ENCODE data around the gene PNPO.
"Not testable (repeated sequence)": the region's sequence is repeated elsewhere in the genome, so short reads cannot be mapped to it uniquely, and the experiment has no call there.

PNPO gene

DNA sequence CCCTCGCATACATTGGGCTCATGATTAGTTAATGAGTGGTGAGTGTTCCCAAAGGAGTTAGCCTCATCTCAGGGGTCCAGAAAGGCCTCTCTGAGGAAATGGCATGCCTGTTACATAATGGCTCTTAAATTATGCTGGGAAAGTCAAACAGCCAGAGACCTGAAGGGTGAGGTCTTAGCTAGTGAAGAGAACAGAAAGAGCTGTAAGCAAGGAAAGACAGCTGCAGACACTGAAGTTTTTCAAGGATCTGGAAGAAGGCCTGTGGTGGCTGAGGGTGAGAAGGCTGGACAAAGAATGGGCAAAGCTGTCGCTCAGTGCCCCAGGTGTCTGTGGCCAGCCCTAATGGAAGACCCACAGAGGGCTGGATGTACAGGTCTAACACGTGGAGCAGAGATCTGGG is 34.9 kb upstream of the PNPO start:
- no peaks in the 10 kb centered on the region for H3K9me3 Mint-ChIP-seq
- no peak overlapping the region for H3K27ac Mint-ChIP-seq (ENCODE audit: low read depth)
- H3K36me3 Mint-ChIP-seq (ENCODE audit: insufficient read depth), result peaks cover 17% of the 10 kb centered on the region
- no peak overlapping the region for H3K4me3 Mint-ChIP-seq
- ATAC-seq (replicated peaks; ENCODE audit: extremely low read depth, poor library complexity, severe bottlenecking) (no peak), DNase-seq (ENCODE audit: low spot score in 2 of 2) (no peak)
- H3K27me3 Mint-ChIP-seq, result no peaks in the 10 kb centered on the region
- peaks cover 50% of the 10 kb centered on the region for H3K4me1 Mint-ChIP-seq

DNA sequence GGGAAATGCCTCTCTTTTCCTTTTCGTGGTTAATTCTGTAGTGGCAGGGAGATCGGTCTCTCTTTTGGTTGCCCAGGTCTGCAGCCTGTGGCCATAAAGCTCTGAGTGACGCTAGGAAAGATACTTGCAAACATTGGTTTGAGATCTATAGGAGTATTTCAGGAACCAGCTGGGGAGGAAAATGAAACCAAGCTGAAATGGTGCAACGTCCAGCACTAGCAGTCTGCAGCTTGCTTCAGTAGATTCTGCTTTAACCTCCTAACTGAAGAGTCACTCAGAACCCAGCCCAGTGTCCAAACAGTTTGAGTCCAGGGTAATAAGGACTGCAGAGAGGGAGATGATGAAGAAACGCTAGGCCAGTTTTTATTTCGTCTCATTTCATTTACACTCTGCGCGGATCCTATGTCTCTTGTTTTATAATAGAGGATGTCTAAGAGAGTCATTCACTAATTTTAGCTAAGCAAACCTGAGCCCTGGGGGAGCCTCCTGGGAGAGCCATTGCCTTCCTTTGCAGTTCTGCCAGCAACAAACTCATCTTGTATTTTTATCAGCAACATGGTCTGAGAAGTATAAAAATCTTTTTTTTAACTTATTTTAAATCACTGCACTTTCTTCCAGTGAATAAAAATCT is 33.3 kb upstream of the PNPO start:
- H3K4me3 Mint-ChIP-seq, result no peak overlapping the region
- H3K27ac Mint-ChIP-seq (ENCODE audit: low read depth), result no peak overlapping the region
- ATAC-seq (replicated peaks; ENCODE audit: extremely low read depth, poor library complexity, severe bottlenecking), result no peak
- H3K27me3 Mint-ChIP-seq, result no peaks in the 10 kb centered on the region
- no peaks in the 10 kb centered on the region for H3K9me3 Mint-ChIP-seq
- peaks cover 13% of the 10 kb centered on the region for H3K36me3 Mint-ChIP-seq (ENCODE audit: insufficient read depth)
- no peak for DNase-seq (ENCODE audit: low spot score in 2 of 2)
- H3K4me1 Mint-ChIP-seq, result peaks cover 50% of the 10 kb centered on the region

GRCh38 chr17:47913050-47913449 is 28.3 kb upstream of the PNPO start:
- H3K27ac Mint-ChIP-seq (ENCODE audit: low read depth), result peak overlapping the region; percentile 55
- no peaks in the 10 kb centered on the region for H3K27me3 Mint-ChIP-seq
- ATAC-seq (replicated peaks; ENCODE audit: extremely low read depth, poor library complexity, severe bottlenecking) (no peak), DNase-seq (ENCODE audit: low spot score in 2 of 2) (no peak)
- H3K4me3 Mint-ChIP-seq, result no peak overlapping the region
- H3K4me1 Mint-ChIP-seq, result peaks cover 27% of the 10 kb centered on the region
- H3K36me3 Mint-ChIP-seq (ENCODE audit: insufficient read depth), result peaks cover 16% of the 10 kb centered on the region
- H3K9me3 Mint-ChIP-seq, result no peaks in the 10 kb centered on the region

GRCh38 chr17:47914306-47914948 is 26.9 kb upstream of the PNPO start:
- H3K36me3 Mint-ChIP-seq (ENCODE audit: insufficient read depth), result peaks cover 15% of the 10 kb centered on the region
- peak overlapping the region; percentile 50 for H3K27ac Mint-ChIP-seq (ENCODE audit: low read depth)
- DNase-seq (ENCODE audit: low spot score in 2 of 2) (no peak), ATAC-seq (replicated peaks; ENCODE audit: extremely low read depth, poor library complexity, severe bottlenecking) (no peak)
- H3K4me1 Mint-ChIP-seq, result peaks cover 26% of the 10 kb centered on the region
- H3K27me3 Mint-ChIP-seq, result no peaks in the 10 kb centered on the region
- H3K9me3 Mint-ChIP-seq, result no peaks in the 10 kb centered on the region
- H3K4me3 Mint-ChIP-seq, result no peak overlapping the region

DNA sequence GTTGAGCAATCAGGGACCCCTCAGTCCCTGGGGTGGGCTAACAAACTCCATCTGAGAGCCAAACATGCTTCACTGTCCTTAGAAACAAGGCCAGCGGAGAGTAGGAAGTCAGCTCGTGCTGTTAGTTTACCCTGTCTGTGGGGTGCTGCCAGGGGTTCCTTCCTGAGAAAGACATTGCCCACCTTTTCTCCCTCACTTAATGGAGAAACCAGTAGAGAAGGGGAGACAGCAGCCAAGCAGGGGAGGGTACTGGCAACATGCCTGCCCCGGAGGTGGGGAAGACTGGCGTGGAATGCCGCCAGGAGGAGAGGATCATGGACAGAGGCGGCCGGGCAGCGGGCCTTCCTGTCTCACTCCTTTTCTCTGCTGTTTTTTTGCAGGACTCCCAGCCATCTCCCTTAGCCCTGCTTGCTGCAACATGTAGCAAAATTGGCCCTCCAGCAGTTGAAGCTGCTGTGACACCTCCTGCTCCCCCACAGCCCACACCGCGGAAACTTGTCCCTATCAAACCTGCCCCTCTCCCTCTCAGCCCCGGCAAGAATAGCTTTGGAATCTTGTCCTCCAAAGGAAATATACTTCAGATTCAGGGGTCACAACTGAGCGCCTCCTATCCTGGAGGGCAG is 25.5 kb upstream of the PNPO start:
- DNase-seq (ENCODE audit: low spot score in 2 of 2) (no peak), ATAC-seq (replicated peaks; ENCODE audit: extremely low read depth, poor library complexity, severe bottlenecking) (no peak)
- no peaks in the 10 kb centered on the region for H3K9me3 Mint-ChIP-seq
- peaks cover 22% of the 10 kb centered on the region for H3K36me3 Mint-ChIP-seq (ENCODE audit: insufficient read depth)
- H3K27ac Mint-ChIP-seq (ENCODE audit: low read depth), result peak overlapping the region; percentile 54
- peaks cover 26% of the 10 kb centered on the region for H3K4me1 Mint-ChIP-seq
- no peak overlapping the region for H3K4me3 Mint-ChIP-seq
- no peaks in the 10 kb centered on the region for H3K27me3 Mint-ChIP-seq

GRCh38 chr17:47916489-47917208 is 24.7 kb upstream of the PNPO start:
- no peaks in the 10 kb centered on the region for H3K27me3 Mint-ChIP-seq
- peak overlapping the region; percentile 68 for H3K27ac Mint-ChIP-seq (ENCODE audit: low read depth)
- peaks cover 26% of the 10 kb centered on the region for H3K36me3 Mint-ChIP-seq (ENCODE audit: insufficient read depth)

GRCh38 chr17:47917581-47917980 is 23.8 kb upstream of the PNPO start:
- H3K27ac Mint-ChIP-seq (ENCODE audit: low read depth), result peak overlapping the region; percentile 68

More at GRCh38 chr17:47916489-47917208, 24.7 kb upstream of the PNPO start:
- ATAC-seq (replicated peaks; ENCODE audit: extremely low read depth, poor library complexity, severe bottlenecking) (no peak), DNase-seq (ENCODE audit: low spot score in 2 of 2) (no peak)
- H3K4me1 Mint-ChIP-seq, result peaks cover 26% of the 10 kb centered on the region
- no peaks in the 10 kb centered on the region for H3K9me3 Mint-ChIP-seq
- H3K4me3 Mint-ChIP-seq, result no peak overlapping the region

DNA sequence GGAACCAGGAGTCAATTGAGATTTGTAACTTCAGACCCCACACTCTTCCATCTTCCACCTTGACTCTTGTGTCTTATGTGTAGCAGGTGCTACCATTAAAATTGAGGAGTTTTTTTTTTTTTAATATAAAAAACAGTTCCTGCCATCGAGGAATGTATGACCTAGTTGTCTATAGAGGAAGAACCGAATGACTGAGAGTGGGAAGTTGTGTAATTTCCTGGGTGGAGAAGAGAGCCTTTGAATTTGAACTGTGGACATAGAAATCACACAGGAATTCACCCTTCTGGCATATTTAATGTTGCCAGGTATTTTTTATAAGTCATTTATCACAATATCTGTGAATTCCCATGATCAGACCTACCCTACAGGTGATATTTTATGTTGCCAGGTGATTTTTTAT is 23.4 kb upstream of the PNPO start:
- no peak overlapping the region for H3K4me3 Mint-ChIP-seq
- ATAC-seq (replicated peaks; ENCODE audit: extremely low read depth, poor library complexity, severe bottlenecking) (no peak), DNase-seq (ENCODE audit: low spot score in 2 of 2) (no peak)
- H3K36me3 Mint-ChIP-seq (ENCODE audit: insufficient read depth), result peaks cover 33% of the 10 kb centered on the region
- H3K27me3 Mint-ChIP-seq, result no peaks in the 10 kb centered on the region
- no peaks in the 10 kb centered on the region for H3K9me3 Mint-ChIP-seq
- peak overlapping the region; percentile 68 for H3K27ac Mint-ChIP-seq (ENCODE audit: low read depth)
- H3K4me1 Mint-ChIP-seq, result peaks cover 13% of the 10 kb centered on the region

More at GRCh38 chr17:47917581-47917980, 23.8 kb upstream of the PNPO start:
- H3K27me3 Mint-ChIP-seq, result no peaks in the 10 kb centered on the region
- peaks cover 17% of the 10 kb centered on the region for H3K4me1 Mint-ChIP-seq
- no peak overlapping the region for H3K4me3 Mint-ChIP-seq
- H3K36me3 Mint-ChIP-seq (ENCODE audit: insufficient read depth), result peaks cover 29% of the 10 kb centered on the region
- no peaks in the 10 kb centered on the region for H3K9me3 Mint-ChIP-seq
- ATAC-seq (replicated peaks; ENCODE audit: extremely low read depth, poor library complexity, severe bottlenecking) (no peak), DNase-seq (ENCODE audit: low spot score in 2 of 2) (no peak)

DNA sequence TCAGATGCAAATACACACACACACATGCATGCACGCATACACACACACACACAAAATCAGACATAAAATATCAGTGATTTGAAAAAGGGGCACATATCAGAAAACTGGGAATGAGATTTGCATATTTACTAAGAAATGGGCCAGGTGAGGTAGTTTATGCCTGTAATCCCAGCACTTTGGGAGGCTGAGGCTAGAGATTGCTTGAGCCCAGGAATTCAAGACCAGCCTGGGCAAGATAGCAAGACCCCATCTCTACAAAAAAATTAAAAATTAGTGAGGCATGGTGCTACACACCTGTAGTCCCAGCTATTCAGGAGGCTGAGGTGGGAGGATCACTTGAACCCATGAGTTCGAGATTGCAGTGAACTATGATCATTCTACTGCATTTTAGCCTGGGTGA is 22.4 kb upstream of the PNPO start:
- Mint-ChIP-seq H3K9me3 (no peaks in the 10 kb centered on the region), H3K36me3 (ENCODE audit: insufficient read depth) (peaks cover 39% of the 10 kb centered on the region), H3K4me1 (peaks cover 10% of the 10 kb centered on the region), H3K27ac (ENCODE audit: low read depth) (no peak overlapping the region), H3K27me3 (no peaks in the 10 kb centered on the region), H3K4me3 (no peak overlapping the region)
- ATAC-seq (replicated peaks; ENCODE audit: extremely low read depth, poor library complexity, severe bottlenecking) (no peak), DNase-seq (ENCODE audit: low spot score in 2 of 2) (no peak)

GRCh38 chr17:47919889-47920288 is 21.5 kb upstream of the PNPO start:
- H3K4me3 Mint-ChIP-seq, H3K9me3 Mint-ChIP-seq: not testable (repeated sequence)

DNA sequence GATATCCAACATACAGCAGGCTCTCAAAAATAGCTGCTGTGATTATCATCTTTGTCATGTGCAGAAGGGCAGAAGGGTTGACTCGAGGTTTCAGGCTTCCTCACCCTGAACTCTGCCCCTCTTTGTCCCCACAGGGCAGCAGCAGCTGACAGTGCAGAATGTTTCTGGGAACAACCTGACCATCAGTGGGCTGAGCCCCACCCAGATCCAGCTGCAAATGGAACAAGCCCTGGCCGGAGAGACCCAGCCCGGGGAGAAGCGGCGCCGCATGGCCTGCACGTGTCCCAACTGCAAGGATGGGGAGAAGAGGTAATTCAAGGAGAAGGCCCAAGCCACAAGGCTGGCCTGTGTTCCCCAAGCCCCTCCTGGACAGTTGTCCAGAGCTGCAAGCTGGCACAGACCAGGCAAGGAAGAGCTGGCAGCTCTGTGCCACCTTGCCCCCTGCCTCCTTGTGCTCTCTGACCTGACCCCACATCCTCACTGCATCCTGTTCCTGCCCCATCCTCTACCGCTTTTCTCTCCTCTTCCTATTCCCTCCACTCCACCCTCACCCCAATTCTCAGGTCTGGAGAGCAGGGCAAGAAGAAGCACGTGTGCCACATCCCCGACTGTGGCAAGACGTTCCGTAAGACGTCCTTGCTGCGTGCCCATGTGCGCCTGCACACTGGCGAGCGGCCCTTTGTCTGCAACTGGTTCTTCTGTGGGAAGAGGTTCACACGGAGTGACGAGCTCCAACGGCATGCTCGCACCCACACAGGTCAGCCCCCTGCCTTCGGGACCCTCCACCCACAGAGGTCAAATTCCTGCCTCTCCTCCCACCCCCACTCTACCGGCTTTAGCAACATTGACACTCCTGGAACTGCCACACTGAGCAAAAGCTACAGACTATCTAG is 16.3 kb upstream of the PNPO start:
- no peaks in the 10 kb centered on the region for H3K9me3 Mint-ChIP-seq
- H3K4me3 Mint-ChIP-seq, result no peak overlapping the region
- DNase-seq (ENCODE audit: low spot score in 2 of 2), result no peak
- peaks cover 62% of the 10 kb centered on the region for H3K36me3 Mint-ChIP-seq (ENCODE audit: insufficient read depth)
- no peak overlapping the region for H3K27ac Mint-ChIP-seq (ENCODE audit: low read depth)
- no peak for ATAC-seq (replicated peaks; ENCODE audit: extremely low read depth, poor library complexity, severe bottlenecking)
- H3K4me1 Mint-ChIP-seq, result peaks cover 5% of the 10 kb centered on the region
- no peaks in the 10 kb centered on the region for H3K27me3 Mint-ChIP-seq

More at GRCh38 chr17:47919889-47920288, 21.5 kb upstream of the PNPO start:
- Mint-ChIP-seq H3K27ac (ENCODE audit: low read depth) (peak overlapping the region; percentile 79), H3K36me3 (ENCODE audit: insufficient read depth) (peaks cover 38% of the 10 kb centered on the region)
- ATAC-seq (replicated peaks; ENCODE audit: extremely low read depth, poor library complexity, severe bottlenecking); DNase-seq (ENCODE audit: low spot score in 2 of 2); H3K27me3 Mint-ChIP-seq; H3K4me1 Mint-ChIP-seq: not testable (repeated sequence)

DNA sequence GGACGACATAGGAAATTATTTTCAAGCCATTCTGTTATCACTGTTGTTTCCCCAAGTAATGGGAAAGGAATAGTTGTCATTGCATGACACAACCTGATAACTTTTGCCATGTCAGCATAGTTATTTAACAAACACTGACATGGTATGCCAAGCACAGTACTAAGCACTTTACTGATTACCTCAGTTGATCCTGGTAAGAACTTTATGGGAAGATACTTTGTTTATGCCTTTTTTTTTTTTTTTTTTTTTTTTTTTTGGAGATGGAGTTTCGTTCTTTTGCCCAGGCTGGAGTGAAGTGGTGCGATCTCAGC is 15.7 kb upstream of the PNPO start:
- no peak for ATAC-seq (replicated peaks; ENCODE audit: extremely low read depth, poor library complexity, severe bottlenecking)

More for the DNA sequence above, 15.7 kb upstream of the PNPO start:
- H3K4me3 Mint-ChIP-seq, result no peak overlapping the region
- H3K27me3 Mint-ChIP-seq, result no peaks in the 10 kb centered on the region
- H3K4me1 Mint-ChIP-seq, result peaks cover 5% of the 10 kb centered on the region
- peaks cover 60% of the 10 kb centered on the region for H3K36me3 Mint-ChIP-seq (ENCODE audit: insufficient read depth)
- no peak overlapping the region for H3K27ac Mint-ChIP-seq (ENCODE audit: low read depth)
- no peak for DNase-seq (ENCODE audit: low spot score in 2 of 2)
- no peaks in the 10 kb centered on the region for H3K9me3 Mint-ChIP-seq
